HG02571 (cell line): ENCODE measurements around the gene HSPBP1.
"Not testable (repeated sequence)": the region's sequence is repeated elsewhere in the genome, so short reads cannot be mapped to it uniquely, and the experiment has no call there.

ENCODE experiments used
- ATAC-seq: cut with Tn5 transposase; IDR thresholded peaks from one replicate; pipeline ENCODE4 v1.9.1; 2021; ENCODE audit warnings: mild to moderate bottlenecking, moderate library complexity; ENCODE audit not compliant: unreplicated experiment

Gene HSPBP1

DNA sequence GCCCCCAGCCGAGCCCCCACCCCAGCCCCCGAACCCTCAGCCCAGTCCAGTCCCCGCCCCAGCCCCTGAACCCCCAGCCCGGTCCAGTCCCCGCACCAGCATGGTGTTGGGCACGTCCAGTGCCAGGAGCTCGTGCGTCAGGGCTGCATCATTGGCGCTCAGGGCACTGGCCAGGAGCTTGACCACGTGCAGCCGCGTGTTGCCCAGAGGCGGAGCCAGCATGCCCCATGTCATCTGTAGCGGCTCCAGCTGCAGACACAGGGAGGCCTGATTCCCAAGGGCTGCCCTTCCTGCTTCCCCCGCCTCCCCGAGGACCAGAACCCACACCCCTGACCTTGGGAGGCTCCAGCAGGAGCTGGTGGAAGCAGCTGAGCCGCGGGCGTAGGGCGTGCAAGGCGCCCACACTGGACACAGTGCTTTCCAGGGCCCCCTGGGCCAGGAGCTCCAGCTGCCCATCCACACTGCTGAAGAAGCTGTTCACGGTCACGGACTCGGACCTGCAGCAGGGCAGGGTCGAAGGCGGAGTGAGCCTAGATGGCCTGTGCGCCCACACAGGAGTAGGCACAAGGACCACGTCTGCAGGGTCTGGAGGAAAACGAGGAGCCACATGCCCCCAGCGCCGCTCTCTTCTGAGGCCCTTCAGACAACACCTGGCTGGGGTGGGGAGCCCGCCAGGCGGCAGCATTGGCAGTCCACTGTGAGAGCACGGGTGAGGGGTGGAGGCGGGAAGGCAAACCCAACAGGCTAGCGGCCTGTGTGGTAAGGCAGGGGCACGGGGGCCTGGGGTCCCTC lies 38.6 kb downstream of the HSPBP1 start:
- ATAC-seq = no peak

DNA sequence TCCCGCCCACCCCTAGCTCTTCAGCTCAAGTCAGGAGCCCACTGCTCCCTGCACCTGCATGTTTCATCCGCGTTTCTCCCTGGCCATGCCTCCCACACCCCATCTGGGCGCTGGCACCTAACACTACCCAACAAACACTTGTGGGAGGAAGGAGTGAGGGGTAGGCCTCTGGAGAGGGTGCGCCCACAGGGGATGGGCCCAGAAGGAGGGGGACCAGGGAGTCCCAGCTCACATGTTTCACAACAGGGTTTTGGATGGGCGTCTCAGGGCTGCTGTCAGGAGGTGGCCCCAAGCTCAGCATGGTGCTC lies 39.2 kb downstream of the HSPBP1 start:
- no peak for ATAC-seq

DNA sequence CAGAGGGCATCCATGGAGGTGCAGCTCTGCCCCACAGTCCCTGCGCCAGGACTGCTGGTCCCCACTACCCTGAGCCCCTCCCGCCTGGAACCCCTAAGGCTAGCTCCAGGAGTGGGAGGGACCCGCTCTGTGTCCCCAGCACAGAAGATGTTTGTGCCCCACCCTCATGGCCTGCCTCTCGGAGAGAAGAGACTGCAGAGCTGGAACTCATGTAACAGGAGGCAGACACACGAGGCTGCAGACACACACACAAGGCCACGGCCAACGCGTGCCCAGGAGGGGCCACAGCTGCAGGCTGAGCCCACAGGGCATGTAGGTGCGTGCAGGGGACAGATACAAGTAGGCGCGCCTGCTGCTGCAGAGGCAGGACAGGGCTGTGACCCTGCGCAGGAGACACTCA lies 40.9 kb downstream of the HSPBP1 start:
- no peak for ATAC-seq

DNA sequence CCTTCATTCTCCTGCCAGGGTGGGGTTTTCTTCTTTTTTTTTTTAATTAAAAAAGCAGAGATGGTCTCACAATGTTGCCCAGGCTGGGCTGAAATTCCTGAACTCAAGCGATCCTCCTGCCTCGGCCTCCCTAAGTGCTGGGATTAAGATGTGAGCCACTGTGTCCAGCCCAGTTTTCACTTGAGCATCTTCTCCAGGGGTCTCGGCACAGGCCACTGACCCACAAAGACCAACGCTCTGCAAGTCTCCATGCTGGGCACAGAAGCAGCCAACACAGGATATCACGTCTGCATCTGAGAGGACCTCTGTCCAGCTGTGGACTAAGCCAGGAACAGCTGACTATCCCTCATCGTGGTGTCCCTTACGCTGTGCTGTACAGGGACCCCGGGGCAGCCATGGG lies 41.9 kb downstream of the HSPBP1 start:
- no peak for ATAC-seq

DNA sequence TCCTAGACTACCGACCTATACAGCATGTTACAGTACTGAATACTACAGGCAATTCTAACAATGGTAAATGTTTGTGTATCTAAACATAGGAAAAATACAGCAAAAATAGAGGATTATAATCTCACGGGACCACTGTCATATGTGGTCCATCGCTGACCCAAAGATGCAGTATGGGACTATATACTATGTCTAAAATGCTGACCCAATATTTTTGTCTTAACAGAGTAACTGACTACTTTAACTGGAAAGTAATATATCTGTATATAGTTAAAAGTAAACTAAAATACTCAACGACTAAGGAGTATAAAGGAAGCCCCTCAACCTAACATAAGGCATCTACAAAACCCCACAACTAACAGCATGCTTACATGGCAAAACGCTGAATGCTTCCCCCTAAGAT lies 46.9 kb downstream of the HSPBP1 start:
- ATAC-seq = no peak

DNA sequence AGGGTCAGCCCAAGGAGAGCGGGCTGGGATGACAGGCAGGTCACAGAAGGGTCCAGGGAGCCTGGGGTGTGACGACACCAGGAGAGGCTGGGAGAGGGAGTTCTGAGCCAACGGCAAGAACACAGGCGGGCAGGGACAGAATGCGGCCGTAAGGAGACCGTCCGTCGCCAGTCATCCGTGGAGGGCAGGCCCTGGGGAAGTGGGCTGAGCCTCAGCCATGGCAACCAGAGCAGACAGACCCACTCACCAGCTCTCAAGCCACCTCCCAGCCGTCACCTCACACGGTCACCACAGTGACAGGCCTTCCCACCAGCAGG lies 47.7 kb downstream of the HSPBP1 start:
- no peak for ATAC-seq

DNA sequence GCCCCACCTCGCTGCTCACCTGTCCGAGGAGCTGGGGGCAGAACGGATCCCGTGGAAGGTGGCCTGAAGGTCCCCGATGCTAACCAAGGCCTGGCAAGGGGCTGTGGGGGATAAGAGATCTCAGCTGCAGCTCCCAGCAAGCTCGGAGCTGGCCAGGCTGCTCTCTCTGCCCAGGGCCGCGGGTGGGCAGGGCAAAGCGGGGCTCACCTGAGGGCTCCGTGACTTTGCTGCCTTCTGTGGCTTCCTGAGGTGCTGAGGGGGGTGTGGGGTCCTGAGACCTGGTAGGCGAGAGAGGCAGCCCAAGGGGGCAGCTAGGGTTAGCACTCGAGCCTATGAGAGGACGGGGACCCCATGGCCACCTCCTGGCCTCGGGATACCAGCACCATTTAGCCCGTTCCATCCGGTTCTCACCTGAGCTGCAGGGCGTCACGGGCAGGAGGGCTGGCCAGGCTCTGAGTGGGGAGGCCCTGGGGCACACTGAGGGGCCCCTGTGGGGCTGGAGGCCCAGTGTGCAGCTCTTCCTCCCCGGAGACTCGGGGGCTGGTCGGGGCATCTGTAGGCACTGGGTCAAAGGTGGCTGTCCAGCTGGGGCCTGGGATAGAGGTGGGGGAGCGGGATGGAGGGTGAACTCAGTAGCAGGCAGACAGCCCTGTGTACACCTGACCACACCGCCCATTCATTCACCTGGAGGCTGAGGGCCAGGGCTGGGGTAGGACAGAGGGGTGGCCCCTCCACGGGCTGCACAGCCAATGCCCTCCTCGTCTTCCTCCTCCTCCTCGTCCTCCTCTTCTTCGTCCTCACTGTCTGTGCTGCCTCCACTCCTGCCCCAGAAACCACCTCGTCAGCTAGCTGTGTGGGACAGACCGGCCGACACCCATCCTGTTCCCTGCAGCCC lies 48.3 kb downstream of the HSPBP1 start:
- ATAC-seq = no peak

DNA sequence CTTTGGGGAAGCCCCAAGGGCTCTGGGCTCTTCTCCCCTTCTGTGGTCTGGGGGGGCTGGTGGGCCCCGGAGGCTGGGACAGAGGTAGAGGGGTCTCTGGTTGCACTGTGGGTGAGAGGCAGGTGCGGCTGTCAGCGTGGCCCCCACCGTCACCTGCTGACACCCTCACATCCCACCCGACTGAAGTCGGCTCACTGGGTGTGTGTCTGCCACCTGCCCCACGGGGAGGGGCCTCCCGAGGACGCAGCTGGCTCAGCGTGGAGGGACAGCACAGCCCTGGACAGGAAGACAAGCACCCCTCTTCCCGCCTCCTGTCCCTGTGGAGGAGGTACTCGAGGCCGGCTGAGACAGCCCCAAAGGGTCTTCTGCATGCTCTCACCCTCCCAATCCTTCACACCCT lies 49.1 kb downstream of the HSPBP1 start:
- no peak for ATAC-seq

DNA sequence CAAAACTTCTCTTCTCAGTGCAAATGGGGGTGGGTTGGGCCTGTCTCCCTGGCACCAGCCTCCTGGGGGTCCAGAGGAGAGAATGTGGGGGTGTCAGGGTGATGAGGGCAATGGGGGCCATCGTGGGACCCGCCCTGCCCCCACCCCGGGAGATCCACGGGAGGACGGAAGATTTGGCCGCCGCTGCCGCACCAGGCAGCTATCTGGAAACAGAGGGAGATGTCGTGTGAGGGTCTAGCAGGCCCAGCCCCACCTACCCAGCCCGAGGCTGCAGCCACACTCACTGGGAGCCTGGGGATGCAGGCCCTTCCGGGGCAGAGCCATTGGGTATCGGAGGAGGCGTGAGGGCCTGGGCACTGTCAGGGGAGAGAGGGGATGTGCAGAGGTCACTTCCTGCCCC lies 49.6 kb downstream of the HSPBP1 start:
- no peak for ATAC-seq

DNA sequence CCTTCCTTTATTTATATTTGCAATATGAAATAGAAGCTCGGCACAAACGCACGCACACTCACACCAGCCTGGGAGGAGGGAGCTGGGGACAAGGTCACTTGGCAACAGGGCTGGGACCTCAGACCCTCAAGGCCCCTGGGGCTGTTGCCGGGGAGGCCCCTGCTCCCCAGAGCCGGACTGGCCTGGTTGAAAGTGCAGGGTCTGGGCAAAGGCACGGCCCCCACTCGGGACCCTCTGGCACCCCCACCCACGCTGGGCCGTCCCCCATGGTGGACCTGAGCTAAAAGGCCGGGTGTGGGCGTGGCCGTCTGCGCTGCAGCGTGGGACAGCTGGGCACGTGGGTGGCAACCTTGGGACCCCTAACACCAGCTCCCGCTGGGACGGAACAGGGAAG lies 50.1 kb downstream of the HSPBP1 start:
- ATAC-seq = no peak

DNA sequence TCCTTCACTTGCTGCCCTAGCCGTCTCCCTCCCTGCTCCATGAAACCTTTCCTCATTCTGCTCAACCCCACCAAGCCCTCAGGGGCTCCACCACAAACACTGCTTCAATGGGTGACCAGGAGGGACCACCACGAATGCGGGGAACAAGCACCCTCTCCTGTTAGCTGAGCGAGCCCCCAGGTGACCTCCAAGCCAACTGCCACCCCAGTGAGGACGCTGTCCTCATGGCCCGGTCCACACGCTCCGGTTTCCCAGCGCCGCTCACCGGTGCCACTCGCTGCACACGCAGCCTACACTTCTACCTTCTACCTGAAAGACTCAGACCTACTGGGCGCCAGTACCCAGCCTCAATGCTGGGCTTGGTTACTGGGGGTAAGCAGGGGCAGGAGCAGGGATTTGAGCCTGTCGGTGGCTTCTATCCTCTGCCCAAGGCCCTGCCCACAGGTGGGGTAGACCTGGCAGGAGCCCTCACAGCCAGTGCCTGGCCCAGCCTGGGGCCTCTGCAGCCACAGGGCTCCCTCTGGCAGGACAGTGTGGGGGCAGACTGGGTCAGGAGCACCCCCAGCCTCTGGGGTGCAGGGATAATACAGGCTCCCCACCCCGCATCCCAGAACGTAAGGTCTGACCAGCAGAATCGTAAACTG lies 50.6 kb downstream of the HSPBP1 start:
- no peak for ATAC-seq

DNA sequence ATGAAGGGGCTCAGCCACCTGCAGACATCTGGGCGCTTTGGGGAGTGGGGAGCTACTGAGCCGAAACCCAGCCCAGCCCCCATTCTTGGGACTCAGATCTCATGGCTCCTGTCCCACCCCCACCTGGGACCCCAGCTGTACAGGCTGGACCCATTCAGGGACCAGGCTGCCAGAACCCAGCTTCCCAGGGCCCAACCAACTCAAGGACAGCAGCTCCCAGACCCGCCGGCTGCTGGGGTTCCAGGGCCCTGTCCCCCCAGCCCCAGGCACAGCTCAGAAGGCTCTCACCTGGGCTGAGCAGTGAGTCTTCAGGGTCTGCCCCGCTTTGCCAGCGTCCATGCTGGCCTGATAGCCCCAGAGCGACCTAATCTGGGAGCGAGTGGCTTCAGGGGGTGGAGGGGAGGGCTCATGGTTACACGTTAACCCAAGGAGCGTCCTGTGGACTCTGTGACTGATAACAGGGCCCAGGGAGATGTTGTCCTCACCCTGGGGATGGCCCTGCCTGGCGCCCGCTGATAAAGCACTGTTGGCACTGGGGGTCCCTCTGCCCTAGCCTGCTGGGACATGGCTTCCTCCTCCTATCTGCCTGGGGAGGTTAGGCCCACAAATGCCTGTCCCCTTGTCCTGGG lies 51.4 kb downstream of the HSPBP1 start, which contains the start of gene TMEM86B:
Gene TMEM86B (minus strand): TSS at position 361 of the 629 bp plus-strand sequence. CDS start 22 bp downstream, at position 339.
- ATAC-seq = no peak

DNA sequence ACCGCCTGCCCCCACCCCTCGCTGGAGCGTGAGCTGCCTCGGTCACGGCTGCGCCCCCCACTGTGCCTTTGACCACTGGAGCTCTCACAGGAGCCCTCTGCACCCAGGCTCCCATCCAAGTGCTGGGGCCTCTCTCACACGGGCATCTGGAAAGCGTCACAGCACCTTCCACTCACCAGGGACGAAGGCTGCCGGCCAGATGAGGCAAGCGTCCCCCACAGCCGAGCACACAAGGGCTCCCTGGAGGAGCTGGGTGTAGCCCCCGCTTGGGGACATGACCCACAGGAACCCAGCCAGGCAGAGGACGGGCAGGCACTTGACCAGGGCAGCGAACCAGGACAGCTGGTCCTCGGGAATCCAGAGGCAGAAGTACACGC lies 51.9 kb downstream of the HSPBP1 start:
- ATAC-seq = no peak

DNA sequence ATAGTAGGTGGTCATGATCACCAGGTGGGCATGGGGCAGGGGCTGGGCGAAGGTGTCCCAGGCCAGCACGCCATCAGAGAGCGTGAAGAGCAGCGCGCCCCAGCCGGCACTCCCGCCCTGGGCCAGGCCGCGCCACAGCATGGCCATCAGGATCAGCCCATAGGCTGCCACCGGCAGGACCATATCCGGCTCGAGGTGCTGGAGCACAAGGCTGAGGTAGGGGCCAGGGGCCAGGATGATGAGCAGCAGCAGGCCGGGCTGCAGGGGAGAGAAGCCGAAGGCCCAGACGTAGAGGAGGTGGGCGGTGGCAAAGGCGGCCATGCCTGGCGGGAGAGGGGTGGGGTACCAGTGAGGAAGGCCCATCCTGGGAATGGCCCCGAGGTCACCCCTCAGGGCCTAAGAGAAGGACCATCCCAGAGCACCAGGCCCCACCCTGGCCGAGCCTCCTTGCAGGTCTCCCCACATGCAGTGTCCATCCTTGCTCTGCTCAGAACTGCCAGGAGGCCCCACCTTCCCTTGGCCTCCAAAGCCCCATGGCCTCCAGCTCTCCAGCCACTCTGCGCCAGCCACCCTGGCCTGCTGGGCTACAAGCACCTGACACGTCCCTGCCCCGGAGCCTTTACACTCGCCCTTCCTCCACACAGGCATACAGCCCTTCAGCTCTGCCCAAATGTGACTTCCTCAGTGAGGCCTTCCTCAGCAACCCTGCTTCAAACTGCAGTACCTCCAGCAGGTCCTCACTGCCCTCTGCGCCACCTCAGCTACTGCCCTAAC lies 52.5 kb downstream of the HSPBP1 start:
- no peak for ATAC-seq

DNA sequence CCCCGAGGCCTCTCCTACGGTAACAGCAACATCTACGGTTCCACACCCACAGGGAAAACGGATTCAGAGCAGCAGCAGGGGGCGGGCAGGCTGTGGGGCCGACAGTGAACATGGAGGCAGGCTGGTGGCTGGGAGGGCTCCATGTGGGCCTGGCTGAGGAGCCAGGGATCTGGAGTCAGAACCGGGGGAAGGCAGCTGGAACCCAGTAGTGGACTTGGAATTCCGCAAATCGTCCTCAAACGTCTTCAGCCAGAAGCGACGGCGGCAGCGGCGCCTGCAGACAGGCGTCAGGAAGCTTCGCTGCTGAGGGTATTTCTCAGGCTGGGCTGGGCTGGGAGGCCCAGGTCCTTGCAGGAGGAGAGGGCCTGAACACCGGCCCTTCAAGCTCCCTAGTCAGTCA lies 53.1 kb downstream of the HSPBP1 start:
- no peak for ATAC-seq

DNA sequence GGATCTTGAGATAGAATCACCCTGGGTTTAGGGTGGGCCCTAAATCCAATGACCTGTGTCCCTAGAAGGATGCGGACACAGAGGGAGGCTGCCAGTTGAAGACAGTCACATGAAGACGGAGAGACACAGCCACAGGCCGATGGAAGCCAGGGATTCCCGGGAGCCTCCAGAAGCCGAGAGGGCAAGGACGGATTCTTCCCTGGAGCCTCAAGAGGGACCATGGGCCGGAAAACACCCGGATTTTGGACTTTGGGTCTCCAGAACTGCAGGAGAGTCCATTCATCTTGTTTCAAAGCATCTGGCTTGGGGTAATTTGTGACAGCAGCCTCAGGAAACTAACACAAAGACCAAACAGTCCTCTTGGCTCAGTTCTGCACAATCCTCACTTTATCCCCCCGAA lies 53.6 kb downstream of the HSPBP1 start:
- ATAC-seq = no peak

DNA sequence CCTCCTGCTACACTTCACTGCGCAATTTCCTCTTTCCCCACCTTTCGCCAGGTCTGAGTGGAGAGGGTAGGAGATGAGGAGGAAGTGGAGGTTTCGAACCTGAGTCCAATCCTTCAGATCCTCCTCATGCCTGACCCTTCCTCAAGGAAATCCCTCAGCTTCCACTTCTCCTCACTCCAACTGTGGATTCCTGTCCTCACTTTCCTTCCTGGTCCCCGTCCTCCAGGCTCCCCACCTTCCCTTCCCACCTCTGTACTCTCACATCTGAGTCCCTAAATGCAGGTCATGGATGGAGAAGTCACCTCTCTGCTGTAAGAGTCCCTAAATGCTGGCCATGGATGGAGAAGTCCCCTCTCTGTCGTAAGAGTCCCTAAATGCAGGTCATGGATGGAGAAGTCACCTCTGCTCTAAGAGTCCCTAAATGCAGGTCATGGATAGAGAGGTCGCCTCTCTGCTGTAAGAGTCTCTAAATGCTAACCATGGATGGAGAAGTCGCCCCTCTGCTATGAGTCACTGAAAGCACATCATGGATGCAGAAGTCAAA lies 54.4 kb downstream of the HSPBP1 start:
- no peak for ATAC-seq

DNA sequence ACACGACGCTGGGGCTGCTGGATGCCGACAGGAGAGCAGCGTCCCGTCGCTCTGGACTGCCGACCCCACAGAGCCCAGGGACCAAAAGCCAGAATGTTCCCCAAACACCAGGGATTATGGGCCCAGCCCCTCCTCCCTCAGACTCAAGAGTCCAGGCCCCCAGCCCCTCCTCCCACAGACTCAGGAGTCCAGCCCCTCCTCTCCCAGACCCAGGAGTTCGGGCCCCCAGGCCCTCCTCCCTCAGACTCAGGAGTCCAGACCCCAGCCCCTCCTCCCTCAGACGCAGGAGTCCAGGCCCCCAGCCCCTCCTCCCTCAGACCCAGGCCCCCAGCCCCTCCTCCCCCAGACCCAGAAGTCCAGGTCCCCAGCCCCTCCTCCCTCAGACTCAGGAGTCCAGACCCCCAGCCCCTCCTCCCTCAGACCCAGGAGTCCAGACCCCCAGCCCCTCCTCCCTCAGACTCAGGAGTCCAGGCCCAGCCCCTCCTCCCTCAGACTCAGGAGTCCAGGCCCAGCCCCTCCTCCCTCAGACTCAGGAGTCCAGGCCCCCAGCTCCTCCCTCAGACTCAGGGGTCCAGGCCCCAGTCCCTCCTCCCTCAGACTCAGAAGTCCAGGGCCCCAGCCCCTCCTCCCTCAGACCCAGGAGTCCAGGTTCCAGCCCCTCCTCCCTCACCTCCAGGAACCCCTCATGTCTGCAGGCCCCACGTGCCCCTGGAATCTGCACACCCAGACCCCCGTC lies 55.1 kb downstream of the HSPBP1 start:
- ATAC-seq = not testable (repeated sequence)

DNA sequence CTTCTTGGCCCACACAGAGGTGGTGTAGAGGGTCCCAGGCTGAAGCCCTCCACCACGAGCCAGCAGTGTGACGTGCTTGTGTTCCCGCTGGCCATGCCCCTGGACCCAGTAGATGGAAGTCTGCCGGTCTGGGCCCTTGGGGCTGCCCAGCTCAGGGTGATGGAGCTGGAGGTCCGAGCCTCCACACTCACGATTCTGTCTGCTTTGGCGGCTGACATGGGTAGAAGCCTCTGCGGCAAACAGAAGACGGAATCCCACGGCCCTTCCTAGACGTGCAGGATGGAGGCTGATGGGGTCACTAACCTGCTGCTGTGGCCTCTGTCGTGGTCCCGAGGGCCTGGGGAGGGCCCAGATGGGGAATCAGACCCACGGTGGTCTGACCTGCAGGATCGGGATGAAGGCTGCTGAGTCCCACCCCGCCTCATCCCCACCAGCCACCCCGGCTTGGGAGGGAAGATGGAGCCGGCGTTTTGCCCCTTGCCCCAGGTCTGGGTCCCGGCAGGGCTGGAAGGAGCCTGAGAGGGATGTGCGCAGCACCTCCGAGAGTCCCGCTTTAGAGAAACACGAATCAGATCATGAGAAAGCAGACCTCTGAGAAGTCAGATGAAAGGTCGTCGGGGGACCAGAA lies 55.8 kb downstream of the HSPBP1 start:
- ATAC-seq = no peak
